Effector memory CD8-positive, alpha-beta T cell (primary cell): Measurements from ENCODE around the gene GPRASP1.
"Not testable (repeated sequence)": the region's sequence is repeated elsewhere in the genome, so short reads cannot be mapped to it uniquely, and the experiment has no call there.

ENCODE experiments used
- ATAC-seq: fragments of 150-1000 bp; cut with Tn5 transposase; replicated peaks from 2 replicates; pipeline ENCODE4 v1.10.0; 2021; ENCODE audit warnings: mild to moderate bottlenecking, moderate library complexity
- DNase-seq, 3 experiments: peaks; one replicate each; pipeline ENCODE4 v3.0.0; 2021
- H3K27ac Mint-ChIP-seq, 2 donors: one replicate each; pipeline ENCODE4 v1.8.0; 2022; ENCODE audit warnings: mild to moderate bottlenecking in 2 of 2, mixed read lengths in 2 of 2, moderate library complexity in 2 of 2
- H3K27me3 Mint-ChIP-seq, 2 donors: one replicate each; pipeline ENCODE4 v1.8.0; 2022; ENCODE audit warnings: mixed read lengths in 2 of 2
- H3K36me3 Mint-ChIP-seq: one replicate; pipeline ENCODE4 v1.8.0; 2022; ENCODE audit warnings: mild to moderate bottlenecking, moderate library complexity, mixed read lengths; ENCODE audit not compliant: insufficient read depth
- H3K4me1 Mint-ChIP-seq, 2 donors: one replicate each; pipeline ENCODE4 v1.8.0; 2022; ENCODE audit warnings: low read depth in 2 of 2, mixed read lengths in 2 of 2
- H3K4me3 Mint-ChIP-seq, 2 donors: one replicate each; pipeline ENCODE4 v1.8.0; 2022; ENCODE audit warnings: mild to moderate bottlenecking in 2 of 2, mixed read lengths in 2 of 2, moderate library complexity in 2 of 2
- H3K9me3 Mint-ChIP-seq, 2 donors: one replicate each; pipeline ENCODE4 v1.8.0; 2022; ENCODE audit warnings: mixed read lengths in 2 of 2

The GPRASP1 gene

DNA sequence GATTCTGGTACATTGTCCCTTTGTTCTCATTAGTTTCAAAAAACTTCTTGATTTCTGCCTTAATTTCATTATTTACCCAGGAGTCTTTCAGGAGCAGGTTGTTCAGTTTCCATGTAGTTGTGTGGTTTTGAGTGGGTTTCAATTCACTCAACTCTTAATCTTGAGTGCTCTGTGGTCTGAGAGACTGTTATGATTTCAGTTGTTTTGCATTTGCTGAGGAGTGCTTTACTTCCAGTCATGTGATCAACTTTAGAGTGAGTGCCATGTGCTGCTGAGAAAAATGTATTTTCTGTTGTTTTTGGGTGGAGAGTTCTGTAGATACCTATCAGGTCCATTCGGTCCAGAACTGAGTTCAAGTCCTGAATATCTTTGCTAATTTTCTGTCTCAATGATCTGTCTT is 15.8 kb downstream of the GPRASP1 start:
- H3K36me3 Mint-ChIP-seq, H3K27me3 Mint-ChIP-seq, ATAC-seq, DNase-seq, H3K27ac Mint-ChIP-seq, H3K4me1 Mint-ChIP-seq, H3K9me3 Mint-ChIP-seq, H3K4me3 Mint-ChIP-seq: not testable (repeated sequence)

DNA sequence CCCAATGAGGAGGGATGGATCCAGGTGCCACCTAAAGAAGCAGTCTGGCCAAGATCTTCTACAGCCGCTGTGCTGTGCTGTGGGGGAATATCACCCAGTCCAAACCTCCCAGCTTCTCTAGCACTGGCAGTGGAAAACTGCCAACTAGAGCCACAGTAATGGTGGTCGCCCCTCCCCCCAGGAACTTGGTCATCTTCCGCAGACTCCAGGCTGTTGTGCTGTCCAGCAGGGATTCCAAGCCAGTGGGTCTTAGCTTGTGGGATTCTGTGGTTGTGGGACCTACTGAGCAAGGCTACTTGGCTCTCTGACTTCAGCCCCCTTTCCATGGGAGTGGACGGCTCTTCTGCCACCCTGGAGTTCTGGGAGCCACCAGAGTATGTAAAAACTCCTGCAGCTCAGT is 18.2 kb downstream of the GPRASP1 start:
- H3K4me3 Mint-ChIP-seq: no peak overlapping the region
- H3K27ac Mint-ChIP-seq: no peak overlapping the region
- peaks cover 0 to 10% of the 10 kb centered on the region in 2 donors for H3K4me1 Mint-ChIP-seq
- H3K27me3 Mint-ChIP-seq: no peaks in the 10 kb centered on the region
- H3K36me3 Mint-ChIP-seq: peaks cover 3% of the 10 kb centered on the region
- DNase-seq (no peak), ATAC-seq (no peak)
- peaks cover 0 to 7% of the 10 kb centered on the region in 2 donors for H3K9me3 Mint-ChIP-seq

DNA sequence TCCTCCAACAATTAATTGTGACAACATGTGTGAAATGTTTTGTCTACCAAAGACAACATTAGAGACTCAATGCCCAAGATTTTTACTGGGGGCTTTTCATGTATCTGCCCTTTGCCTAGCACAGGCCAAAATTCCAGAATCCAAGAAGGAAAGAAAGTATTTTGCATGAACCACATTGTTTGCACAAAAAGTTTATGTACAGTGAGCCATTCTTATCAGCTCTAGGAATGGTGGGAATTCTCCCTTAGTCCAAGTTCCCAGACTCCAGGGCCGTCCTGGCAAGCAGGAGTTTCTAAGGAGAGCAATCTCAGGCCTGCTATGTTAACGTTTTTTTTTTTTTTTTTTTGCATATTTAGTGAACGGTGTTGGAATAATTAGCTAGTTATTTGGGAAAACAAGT is 21.6 kb downstream of the GPRASP1 start:
- DNase-seq (no peak), ATAC-seq (no peak)
- Mint-ChIP-seq H3K27me3 (no peaks in the 10 kb centered on the region), H3K9me3 (no peaks in the 10 kb centered on the region), H3K27ac (no peak overlapping the region), H3K36me3 (peaks cover 6% of the 10 kb centered on the region), H3K4me1 (peaks cover 2 to 4% of the 10 kb centered on the region in 2 donors), H3K4me3 (no peak overlapping the region)

GRCh38 chrX:102677479-102677878 is 26.2 kb downstream of the GPRASP1 start:
- not testable (repeated sequence) for H3K27me3 Mint-ChIP-seq, H3K4me1 Mint-ChIP-seq, ATAC-seq, H3K4me3 Mint-ChIP-seq, DNase-seq, H3K9me3 Mint-ChIP-seq, H3K27ac Mint-ChIP-seq, H3K36me3 Mint-ChIP-seq

- Mint-ChIP-seq H3K27ac (no peak overlapping the region), H3K4me3 (no peak overlapping the region), H3K9me3 (peaks cover 2 to 6% of the 10 kb centered on the region in 2 donors), H3K36me3 (peaks cover 2% of the 10 kb centered on the region), H3K4me1 (peaks cover 4 to 9% of the 10 kb centered on the region in 2 donors), H3K27me3 (no peaks in the 10 kb centered on the region)
- no peak for DNase-seq
- ATAC-seq: no peak
Measured at GRCh38 chrX:102684772-102685520, 33.7 kb downstream of the GPRASP1 start.

DNA sequence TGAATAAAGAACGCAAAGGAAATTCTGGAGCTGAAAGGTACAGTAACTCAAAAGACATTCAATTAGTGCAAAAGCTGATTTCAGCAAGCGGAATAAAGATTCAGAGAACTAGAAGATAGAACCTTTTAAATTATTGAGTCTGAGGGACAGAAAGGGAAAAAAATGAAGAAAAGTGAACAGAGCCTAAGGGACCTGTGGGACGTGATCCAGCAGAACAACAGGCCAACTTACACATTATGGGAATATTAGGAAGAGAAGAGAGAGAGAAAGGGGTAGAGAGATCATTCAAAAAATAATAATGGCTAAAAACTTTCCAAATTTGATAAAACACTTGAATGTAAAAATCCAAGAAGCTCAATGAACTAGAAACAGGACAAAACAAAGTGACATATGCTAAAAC is 43.5 kb downstream of the GPRASP1 start:
- no peak for ATAC-seq
- peaks cover 0 to 4% of the 10 kb centered on the region in 2 donors for H3K4me1 Mint-ChIP-seq
- no peak overlapping the region for H3K4me3 Mint-ChIP-seq
- DNase-seq: no peak
- no peaks in the 10 kb centered on the region for H3K27me3 Mint-ChIP-seq
- H3K27ac Mint-ChIP-seq: no peak overlapping the region
- H3K9me3 Mint-ChIP-seq: no peaks in the 10 kb centered on the region
- H3K36me3 Mint-ChIP-seq: no peaks in the 10 kb centered on the region

GRCh38 chrX:102696306-102696705 is 45.0 kb downstream of the GPRASP1 start:
- no peak overlapping the region for H3K27ac Mint-ChIP-seq
- ATAC-seq (no peak), DNase-seq (no peak)
- no peaks in the 10 kb centered on the region for H3K36me3 Mint-ChIP-seq
- H3K27me3 Mint-ChIP-seq: no peaks in the 10 kb centered on the region
- peaks cover 0 to 4% of the 10 kb centered on the region in 2 donors for H3K4me1 Mint-ChIP-seq
- no peaks in the 10 kb centered on the region for H3K9me3 Mint-ChIP-seq
- H3K4me3 Mint-ChIP-seq: no peak overlapping the region

GRCh38 chrX:102697494-102697893 is 46.2 kb downstream of the GPRASP1 start:
- Mint-ChIP-seq H3K27ac (no peak overlapping the region), H3K9me3 (no peaks in the 10 kb centered on the region), H3K4me3 (no peak overlapping the region), H3K36me3 (no peaks in the 10 kb centered on the region), H3K27me3 (peaks cover 0 to under 1% of the 10 kb centered on the region in 2 donors), H3K4me1 (peaks cover 0 to 4% of the 10 kb centered on the region in 2 donors)
- ATAC-seq (no peak), DNase-seq (no peak)
